Fibroblast of skin of right quadriceps (primary cell): ENCODE data around the gene MRPS18B.

Source experiments
- DNase-seq: peaks from one replicate; pipeline ENCODE4 v3.0.0-alpha.2; 2013

MRPS18B gene

DNA sequence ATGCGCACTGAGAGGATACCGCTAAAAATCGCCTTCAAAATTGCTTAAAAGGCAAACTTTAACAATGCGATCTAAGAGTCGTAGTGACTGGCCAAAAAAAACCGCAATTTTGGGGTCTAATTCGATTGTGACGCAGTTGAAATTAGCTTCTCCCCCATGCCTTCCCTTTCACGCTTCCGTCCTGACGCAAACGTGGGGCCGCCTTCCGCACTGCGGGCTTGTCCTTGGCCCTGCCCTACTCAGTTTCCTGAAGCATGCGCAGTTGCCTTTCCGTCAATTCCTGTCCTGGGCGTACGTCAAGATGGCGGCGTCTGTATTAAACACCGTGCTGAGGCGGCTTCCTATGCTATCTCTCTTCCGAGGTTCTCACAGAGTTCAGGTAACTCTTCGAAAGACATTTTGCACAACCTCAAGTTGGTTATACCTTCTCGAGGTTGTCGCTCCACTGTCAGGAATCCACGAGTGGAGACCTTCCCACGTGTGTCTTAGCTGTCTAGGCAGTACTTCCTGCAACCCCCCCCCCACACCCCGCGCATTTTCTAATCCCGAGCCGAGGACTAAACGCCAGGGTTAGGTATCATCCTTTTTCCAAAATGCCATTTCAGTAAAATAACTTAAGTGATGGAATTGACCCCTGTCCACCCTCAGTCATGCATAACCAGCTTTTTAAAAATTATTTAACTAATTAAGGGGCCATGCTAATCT, at the start of gene MRPS18B:
Gene MRPS18B, plus strand, starts transcription at position 276 of the 705 bp plus-strand sequence. Its CDS starts 26 bp downstream, at position 302.
- peak; percentile 98 for DNase-seq

- no peak for DNase-seq
Measured at GRCh38 chr6:30568245-30568644, 49.4 kb upstream of the MRPS18B start.

DNA sequence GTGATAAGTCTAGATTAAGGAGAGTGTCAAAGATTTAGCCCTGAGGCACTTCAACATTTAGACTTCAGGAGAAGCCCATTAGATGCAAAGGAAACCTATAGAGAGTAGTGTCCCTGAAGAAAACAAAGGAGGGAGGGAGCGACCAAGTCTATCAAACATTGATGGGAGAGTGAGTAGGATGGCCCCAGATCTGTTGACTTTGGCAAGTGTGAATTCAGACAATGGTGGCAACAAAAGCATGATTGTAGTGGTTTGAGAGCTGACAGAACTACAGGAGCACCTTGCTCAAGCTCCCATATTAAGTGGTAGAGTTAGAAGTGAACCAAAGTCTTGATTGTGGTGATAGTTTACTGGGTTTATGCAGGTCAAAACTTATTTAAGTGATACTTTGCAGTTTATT, 47.4 kb upstream of the MRPS18B start:
- DNase-seq = no peak

DNA sequence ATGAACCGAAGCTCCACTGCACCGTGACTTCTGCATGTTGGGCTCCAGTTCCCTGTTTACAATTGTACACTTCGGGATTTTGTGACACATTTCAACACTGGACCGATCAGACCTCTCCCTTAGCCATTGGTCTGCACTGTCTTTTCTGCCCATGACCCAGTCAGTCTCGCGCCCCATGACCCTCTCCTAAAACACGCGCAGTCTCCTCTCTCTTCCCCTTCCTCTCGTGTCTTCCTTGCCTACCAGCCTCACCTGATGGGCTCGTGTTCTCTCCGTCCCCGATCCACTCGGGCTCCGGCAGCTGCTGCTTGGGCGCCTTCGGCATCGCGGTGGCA, 46.9 kb upstream of the MRPS18B start:
- no peak for DNase-seq

DNA sequence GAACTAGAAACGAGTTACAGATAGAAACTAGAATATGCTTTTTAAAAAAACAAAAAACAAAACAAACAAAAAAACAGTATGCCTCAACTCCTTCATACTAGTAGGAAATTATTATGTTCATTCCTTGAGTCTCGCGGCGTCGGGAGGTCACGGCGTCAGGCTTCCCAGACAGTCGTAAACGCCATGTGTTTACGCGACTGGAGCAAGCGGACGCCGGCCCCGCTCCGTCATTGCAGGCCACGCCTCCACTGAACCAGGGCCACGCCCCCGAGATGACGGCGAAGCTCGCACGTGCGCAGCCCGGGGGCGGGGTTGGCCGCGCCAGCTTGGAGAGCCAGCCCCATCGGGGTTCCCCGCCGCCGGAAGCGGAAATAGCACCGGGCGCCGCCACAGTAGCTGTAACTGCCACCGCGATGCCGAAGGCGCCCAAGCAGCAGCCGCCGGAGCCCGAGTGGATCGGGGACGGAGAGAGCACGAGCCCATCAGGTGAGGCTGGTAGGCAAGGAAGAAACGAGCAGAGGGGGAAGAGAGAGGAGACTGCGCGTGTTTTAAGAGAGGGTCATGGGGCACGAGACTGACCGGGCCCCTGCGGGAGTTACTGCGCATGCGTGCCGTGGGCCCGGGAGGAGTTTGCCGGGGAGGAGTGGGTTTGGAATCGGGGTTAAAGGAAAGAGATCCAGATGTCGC, 46.4 kb upstream of the MRPS18B start, which contains the start of gene ABCF1:
Gene ABCF1, plus strand, starts transcription at position 368 of the 687 bp plus-strand sequence. Its CDS starts 46 bp downstream, at position 414.
- peak; percentile 96 for DNase-seq

- DNase-seq = no peak
Measured at GRCh38 chr6:30571762-30572082, 45.9 kb upstream of the MRPS18B start.

DNA sequence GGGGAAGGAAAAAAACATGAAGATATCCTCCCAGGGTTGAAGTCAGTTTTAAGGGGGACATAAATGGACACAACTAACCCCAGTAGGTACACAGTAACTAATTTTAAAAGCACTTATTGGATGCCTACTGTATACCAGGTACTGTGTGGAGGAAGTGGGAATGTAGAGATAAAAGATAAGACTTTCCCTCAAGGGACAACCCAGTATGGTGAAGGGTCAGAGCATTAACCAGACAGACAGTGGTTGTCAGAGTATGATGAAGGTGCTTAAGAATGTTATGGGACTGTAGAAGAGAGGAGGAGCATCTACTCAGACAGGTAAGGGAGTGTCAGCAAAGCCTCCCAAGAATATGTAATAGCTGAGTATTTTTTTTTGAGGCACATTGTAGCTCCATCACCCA, 45.5 kb upstream of the MRPS18B start:
- DNase-seq = no peak

- DNase-seq = no peak
Measured at GRCh38 chr6:30573113-30573512, 44.5 kb upstream of the MRPS18B start.

DNA sequence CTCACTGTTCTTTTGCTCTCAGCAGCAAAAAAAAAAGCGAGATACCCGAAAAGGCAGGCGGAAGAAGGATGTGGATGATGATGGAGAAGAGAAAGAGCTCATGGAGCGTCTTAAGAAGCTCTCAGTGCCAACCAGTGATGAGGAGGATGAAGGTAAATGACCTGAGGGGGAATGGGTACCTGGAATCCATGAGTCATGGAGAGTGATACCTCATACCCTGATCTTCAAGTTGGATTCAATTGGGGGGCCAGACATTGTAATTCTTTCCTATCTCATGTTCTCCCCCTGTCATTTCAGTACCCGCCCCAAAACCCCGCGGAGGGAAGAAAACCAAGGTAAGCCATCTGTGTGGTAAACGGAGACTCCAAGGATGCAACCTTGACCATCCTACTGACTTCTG, 39.6 kb upstream of the MRPS18B start:
- no peak for DNase-seq

- DNase-seq = no peak
Measured at GRCh38 chr6:30583921-30584320, 33.7 kb upstream of the MRPS18B start.

DNA sequence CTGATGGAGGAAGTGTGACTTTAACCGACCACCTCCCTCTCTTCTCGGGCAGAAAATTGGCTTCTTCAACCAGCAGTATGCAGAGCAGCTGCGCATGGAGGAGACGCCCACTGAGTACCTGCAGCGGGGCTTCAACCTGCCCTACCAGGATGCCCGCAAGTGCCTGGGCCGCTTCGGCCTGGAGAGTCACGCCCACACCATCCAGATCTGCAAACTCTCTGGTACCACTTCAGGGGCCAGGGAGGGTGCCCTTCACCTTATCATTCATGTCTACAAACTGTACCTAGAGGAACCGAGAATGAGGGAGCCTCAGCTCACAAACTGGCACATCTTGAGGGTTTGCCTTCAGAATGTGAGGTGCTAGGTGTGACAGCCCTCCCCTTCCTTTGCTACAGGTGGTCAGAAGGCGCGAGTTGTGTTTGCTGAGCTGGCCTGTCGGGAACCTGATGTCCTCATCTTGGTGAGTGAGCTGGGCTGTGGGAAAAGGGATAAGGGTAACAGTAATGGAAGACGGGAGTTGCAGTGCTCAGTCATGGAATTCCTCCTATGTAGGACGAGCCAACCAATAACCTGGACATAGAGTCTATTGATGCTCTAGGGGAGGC, 27.8 kb upstream of the MRPS18B start:
- DNase-seq = no peak

- DNase-seq = no peak
Measured at GRCh38 chr6:30590509-30590908, 27.1 kb upstream of the MRPS18B start.

GRCh38 chr6:30591008-30591407, 26.6 kb upstream of the MRPS18B start:
- no peak for DNase-seq

GRCh38 chr6:30592287-30592686, 25.4 kb upstream of the MRPS18B start:
- DNase-seq = no peak

DNA sequence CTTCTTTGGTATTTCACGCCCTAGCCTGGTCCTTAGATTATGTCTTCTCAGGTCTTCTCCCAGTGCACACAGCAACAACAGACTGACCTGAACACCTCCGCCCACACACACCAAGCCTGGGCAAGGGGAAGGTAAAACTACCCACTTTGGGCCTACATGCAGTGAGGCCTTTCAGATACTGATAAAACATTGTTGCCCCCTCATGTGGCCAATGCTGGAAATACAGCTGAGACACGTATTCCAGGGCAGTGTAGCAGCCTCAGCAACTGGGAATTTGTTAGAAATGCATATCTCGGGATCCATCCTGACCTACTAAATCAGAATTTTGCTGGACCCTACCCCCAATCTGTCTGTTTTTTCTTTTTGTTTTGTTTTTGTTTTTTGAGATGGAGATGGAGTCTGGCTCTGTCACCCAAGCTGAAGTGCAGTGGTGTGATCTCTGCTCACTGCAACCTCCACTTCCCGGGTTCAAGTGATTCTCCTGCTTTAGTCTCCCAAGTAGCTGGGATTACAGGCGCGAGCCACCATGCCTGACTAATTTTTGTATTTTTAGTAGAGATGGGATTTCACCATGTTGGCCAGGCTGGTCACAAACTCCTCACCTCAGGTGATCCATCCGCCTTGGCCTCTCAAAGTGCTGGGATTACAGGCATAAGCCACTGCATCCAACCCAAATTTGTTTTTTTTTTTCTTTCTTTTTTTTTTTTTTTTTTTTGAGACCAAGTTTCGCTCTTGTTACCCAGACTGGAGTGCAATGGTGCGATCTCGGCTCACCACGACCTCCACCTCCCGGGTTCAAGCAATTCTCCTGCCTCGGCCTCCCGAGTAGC, 20.1 kb upstream of the MRPS18B start:
- peak; percentile 68 for DNase-seq

DNA sequence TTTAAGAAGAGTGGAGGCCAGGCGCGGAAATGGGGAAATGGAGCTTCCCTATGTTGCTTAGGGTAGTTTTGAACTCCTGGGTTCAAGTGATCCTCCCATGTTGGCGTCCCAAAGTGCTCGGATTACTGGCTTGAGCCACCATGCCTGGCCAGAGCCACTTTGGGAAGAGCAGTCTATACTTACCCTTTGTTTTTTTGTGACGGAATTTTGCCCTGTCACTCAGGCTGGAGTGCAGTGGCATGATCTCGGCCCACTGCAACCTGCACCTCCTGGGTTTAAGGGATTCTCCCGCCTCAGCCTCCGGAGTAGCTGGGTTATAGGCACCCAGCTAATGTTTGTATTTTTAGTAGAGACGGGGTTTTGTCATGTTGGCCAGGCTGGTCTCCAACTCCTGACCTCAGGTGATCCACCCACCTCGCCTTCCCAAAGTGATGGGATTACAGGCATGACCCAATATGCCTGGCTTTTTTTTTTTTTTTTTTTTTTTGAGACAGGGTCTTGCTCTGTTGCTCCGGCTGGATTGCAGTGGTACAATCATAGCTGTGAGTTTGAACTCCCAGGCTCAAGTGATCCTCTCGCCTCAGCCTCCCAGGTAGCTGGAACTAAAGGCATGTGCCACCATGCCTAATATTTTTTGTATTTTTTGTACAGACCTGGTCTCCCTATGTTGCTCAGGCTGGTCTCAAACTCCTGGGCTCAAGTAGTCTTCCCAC, 18.6 kb upstream of the MRPS18B start:
- DNase-seq = no peak

GRCh38 chr6:30599625-30600324, 17.9 kb upstream of the MRPS18B start:
- no peak for DNase-seq

- no peak for DNase-seq
Measured at GRCh38 chr6:30600451-30600961, 17.1 kb upstream of the MRPS18B start.

DNA sequence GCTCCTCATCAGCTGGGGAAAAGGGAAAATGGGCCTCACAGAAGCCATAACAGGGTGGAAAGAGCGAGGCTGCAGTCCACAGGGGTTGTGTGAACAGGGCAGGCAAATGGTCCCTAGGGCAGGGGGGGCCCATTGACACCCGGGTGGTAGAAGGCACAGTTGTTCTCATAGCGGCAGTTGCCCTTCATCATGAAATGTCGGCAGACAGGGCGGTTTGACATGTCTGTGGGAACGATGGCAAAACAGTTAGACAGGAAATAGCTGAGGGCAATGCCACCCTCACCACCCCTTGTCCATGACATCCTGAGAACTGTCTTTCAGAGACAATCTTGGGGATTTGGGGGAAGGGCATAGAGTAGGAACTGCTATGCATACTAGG, 16.2 kb upstream of the MRPS18B start:
- no peak for DNase-seq

GRCh38 chr6:30601815-30602641, 15.6 kb upstream of the MRPS18B start:
- no peak for DNase-seq

DNA sequence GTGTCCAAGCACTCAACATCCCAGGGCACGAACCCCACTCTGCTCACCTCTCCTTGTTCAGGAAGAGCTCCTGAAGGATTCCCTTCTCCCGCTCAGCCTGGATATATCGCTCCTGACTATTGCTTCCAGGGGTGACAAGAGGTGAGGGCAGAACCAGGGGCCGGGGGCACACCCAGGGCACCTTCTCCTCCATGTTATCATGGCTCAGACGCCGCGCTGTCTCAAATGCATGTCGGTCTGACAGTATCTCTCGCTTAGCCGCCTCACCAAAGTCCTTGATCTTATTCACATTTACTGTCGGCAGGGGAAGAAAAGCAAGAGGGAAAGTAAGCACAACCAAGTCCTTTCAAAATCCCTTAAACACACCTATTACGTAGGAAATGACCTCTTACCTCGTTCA, 13.7 kb upstream of the MRPS18B start:
- DNase-seq = no peak
